NCI-H187 treated with DMSO at 0.1 percent for 48 hours (cell line): Measurements from ENCODE around the gene BBS9.

ENCODE experiments used
- DNase-seq: peaks from one replicate; lab custom pipeline; 2025; lab: John Stamatoyannopoulos, UW

BBS9 gene

GRCh38 chr7:33127085-33127484, 2.3 kb upstream of the BBS9 start:
- DNase-seq = no peak

GRCh38 chr7:33128631-33128989, 754 bp upstream of the BBS9 start:
- no peak for DNase-seq

DNA sequence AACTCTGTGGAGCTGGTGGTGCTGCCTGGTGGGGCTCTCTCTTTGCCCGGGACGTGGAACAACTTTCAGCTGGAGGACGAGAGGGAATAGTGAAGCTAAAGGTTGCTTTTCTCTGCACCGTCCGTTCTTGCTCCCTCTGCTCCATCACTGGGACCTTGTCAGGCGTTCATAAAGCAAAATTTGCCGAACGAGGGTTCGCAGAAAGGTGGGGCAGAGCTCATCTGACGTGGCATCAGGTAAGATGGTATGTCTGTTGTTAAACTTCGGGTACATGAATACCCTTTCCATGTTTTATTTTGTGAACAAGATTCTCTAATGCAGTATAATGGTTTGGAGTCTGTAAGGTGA, 416 bp downstream of the BBS9 start:
- no peak for DNase-seq

GRCh38 chr7:33130184-33130583, 820 bp downstream of the BBS9 start:
- no peak for DNase-seq

- DNase-seq = no peak
Measured at GRCh38 chr7:33137103-33137502, 7.7 kb downstream of the BBS9 start.

DNA sequence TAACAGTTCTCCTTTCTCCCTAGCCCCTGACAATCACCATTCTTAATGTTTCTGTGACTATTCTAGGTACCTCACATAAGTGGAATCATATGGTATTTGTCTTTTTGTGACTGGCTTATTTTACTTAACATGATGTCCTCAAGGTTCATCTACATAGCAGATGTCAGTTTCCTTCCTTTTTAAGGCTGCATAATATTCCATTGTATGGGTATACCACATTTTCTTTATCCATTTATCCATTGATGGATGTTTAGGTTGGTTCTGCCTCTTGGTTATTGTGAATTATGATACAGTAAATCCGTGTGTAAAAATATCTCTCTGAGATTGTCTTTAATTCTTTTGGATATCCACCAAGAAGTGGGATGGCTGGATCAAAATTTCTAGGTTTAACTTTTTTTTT, 13.2 kb downstream of the BBS9 start:
- DNase-seq = no peak

DNA sequence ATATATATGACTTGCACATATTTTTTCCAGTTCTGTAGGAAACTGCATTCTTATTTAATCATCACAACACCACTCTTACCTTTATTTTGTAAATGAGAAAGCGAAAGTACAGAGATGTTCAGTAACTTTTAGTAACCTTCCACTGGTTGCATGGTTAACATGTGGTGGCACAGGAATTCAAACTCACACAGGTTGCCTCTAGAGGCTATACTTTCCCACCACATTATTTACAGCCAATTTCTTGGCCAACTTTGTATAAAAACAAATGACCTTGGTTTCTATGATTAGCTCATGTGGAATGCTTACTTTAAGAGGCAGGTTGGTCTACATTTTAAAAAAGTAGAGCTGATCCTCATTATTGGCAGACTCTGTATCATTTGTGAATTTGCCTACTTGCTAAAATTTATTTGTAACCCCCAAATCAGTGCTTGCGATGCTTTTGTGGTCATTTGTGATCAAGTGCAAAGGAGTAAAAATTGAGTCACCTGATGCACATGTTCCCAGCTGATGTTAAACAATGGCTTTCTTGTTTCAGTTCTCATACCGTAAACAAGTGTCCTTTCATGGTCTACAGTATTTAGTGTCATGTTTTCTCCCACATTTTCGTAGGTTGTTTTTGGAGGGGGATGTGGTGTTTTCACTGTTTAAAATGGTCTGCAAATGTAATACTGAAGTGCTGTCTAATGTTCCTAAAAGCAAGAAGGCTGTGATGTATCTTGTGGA, 14.8 kb downstream of the BBS9 start:
- DNase-seq = no peak

DNA sequence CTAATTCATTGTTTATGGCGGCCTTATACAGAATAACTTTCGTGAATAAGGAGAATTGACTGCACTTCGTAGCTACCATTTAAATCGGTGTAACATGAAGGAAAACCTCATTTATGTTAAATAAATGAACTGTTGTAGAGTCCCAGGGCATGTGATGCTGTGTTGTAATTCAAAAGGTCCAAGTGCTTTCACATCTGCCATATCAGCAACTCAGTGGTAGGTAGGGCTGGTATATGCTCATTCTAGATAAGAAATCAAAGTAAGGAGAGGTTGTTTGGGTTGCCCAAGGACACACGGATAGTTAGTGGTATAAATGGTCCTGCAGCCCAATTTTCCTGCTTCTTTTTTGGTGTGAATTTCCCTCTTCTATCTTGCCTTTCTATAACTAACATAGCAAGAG, 15.8 kb downstream of the BBS9 start:
- DNase-seq = no peak

GRCh38 chr7:33152087-33152486, 22.7 kb downstream of the BBS9 start:
- no peak for DNase-seq

DNA sequence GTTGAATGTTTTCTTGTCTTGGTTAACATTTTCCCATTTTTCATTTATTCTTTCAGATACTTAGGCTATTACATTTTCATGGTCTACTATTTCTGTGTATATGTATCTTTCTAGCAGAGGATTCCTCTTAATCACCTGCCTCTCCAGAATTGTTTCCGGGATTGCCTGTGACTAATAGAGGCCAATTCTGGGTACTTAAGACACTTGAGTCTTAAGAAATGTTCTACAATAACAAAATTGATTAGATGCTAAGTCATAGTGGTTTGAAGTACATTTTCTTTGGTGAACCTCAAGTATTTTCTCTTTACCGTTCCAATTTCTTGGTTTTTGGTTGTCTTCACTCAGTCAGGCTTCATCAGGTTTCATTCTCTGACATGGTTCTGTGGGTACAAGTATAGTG, 26.4 kb downstream of the BBS9 start:
- no peak for DNase-seq

DNA sequence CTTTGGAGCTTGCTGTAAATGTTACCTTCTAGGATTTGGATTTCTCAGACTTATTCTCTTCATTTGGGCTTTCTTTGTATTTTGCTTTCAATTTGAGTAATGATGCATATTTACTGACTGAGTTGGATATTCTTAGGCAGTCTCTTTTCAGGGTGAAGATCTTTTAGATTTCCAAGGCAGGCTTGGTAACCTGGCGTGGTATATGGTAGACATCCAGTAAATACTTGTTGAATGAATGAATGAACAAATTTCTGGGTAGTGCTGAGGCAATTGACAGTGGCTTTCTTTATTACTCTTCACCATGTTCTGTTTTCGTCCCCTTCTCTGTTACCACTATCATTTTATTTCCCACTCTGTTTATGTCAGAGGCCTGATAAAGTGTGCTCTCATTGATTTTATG, 27.1 kb downstream of the BBS9 start:
- no peak for DNase-seq

GRCh38 chr7:33157311-33157710, 27.9 kb downstream of the BBS9 start:
- no peak for DNase-seq

GRCh38 chr7:33157781-33158180, 28.4 kb downstream of the BBS9 start:
- no peak for DNase-seq

GRCh38 chr7:33177876-33178275, 48.5 kb downstream of the BBS9 start:
- no peak for DNase-seq

DNA sequence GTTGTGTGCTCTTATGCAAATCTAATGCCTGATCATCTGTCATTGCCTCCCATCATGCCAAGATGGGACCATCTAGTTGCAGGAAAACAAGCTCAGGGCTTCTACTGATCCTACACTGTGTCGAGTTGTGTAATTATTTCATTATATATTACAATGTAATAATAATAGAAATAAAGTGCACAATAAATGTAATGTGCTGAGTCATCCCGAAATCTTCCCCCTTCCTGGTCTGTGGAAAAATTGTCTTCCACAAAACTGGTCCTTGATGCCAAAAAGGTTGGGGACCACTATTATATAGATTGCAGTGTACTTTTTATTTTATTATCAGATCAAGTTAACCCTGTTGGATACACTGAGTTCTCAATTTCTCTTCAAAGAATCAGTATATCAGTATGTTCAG, 50.2 kb downstream of the BBS9 start:
- no peak for DNase-seq

DNA sequence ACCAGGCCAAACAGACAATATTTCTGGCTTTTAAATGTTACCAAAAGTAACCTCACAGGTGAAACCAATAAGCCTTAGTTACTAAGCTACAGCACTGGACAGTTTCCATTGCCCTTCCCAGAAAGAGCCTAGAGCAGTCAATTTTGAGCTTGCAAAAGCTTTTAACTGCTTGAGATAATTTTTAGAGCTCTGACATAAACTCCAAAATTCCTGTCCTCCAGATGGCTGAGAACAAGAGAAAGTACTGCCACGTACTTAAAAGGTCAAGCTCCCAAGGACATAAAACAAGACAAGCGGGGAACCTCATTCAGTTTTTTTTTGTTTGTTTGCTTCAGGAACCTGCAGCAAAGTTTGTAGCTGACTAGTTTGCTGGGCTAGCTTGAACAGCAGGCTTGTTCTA, 54.1 kb downstream of the BBS9 start:
- DNase-seq = no peak

- DNase-seq = no peak
Measured at GRCh38 chr7:33184828-33185227, 55.5 kb downstream of the BBS9 start.

- no peak for DNase-seq
Measured at GRCh38 chr7:33185786-33186185, 56.4 kb downstream of the BBS9 start.

GRCh38 chr7:33186192-33186591, 56.8 kb downstream of the BBS9 start:
- DNase-seq = no peak

GRCh38 chr7:33190688-33191304, 61.4 kb downstream of the BBS9 start:
- no peak for DNase-seq

DNA sequence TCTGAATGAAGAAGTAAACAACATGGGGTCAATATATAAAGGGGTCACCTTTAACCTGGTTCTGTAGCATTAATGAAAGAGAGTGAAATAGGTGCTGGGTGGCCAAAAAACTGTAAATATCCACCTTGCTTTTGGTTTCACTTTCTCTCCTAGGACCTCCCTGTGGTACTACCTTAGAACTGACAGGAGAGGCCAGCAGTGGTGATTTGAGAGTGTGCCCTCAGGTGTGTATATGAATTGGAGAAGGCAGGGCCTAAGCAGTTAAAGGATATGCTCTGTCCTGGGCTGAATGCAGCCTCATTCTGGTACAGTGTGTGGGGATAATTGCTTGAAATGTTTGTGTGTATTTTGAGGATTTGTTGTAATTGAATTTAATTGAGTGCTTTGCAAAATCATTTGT, 62.0 kb downstream of the BBS9 start:
- DNase-seq = no peak

DNA sequence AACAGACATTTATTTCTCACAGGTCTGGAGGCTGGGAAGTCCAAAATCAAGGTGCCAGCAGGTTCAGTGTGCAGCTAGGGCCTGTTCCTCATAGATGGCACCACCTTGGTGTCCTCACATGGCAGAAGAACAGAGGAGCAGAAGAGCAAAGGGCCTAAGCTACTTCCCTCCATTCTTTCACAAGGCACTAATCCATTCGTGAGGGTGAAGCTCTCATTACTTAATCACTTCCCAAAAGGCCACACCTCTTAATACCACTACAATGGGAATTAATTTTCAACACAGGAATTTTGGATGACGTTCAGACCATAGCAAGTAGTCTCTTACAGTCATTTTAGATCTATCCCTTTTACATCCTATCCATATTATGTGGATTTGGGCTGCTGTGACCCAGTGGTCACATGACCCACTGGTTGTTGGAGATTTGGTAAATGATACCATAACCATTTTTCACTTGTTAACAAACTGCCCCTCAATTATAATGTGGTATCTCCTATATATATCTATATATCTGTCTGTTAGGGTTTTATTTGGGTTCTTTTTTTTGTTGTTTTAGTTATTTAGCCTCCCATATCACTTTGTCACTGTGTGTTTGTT, 63.4 kb downstream of the BBS9 start:
- no peak for DNase-seq

GRCh38 chr7:33193308-33193864, 64.0 kb downstream of the BBS9 start:
- no peak for DNase-seq

DNA sequence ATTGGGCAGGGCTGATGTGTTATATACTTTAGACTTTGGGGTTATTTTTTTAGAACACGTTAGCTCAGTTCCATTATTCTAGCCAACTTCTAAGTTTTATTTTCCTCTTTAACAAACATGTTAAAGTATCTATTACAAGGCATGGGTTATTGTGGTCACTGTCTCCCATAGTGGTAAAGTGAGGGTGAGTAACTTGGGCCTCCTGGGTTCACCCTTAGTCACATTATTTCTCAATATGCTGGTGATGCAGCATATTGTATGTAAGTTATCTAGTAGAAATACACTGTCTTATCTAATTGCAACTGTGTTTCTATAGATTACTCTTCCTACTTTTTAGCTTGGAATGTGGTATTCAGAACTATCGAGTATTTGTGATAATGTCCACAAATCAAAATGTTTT, 65.9 kb downstream of the BBS9 start:
- no peak for DNase-seq
